GM12878 (cell line): ENCODE data around the gene UBP1. TPM values are rescaled to one million over a fixed set of nuclear protein-coding genes. Genes with fewer than 3 reads are reported as not detected.

Source experiments
- ATAC-seq: fragments of 200-7000 bp; cut with Tn5 transposase; 3 replicates; pipeline ENCODE4 v1.9.1; 2020; ENCODE audit warnings: mild to moderate bottlenecking, moderate library complexity
- BruUV-seq: library from RNA; stranded (reverse); fragments of 400-500 nt; replicated peaks from 2 replicates; lab custom pipeline; 2021; lab: Mats Ljungman, UMichigan
- CTCF ChIA-PET: fragments of 300-600 bp; sonication (Branson Sonifier 250); formaldehyde crosslinking; extraction: SDS; loops from one replicate; lab custom pipeline; 2021; ENCODE audit warnings: inconsistent platforms; lab: Yijun Ruan, JAX
- POLR2A ChIA-PET: fragments of 350-600 bp; formaldehyde crosslinking; extraction: SDS; loops from one replicate; lab custom pipeline; 2021; ENCODE audit warnings: inconsistent platforms; lab: Charles Lee
- RAD21 ChIA-PET: fragments of 300-600 bp; sonication (Branson Sonifier 250); formaldehyde crosslinking; loops from one replicate; lab custom pipeline; 2023; ENCODE audit warnings: antibody characterized with exemption; ENCODE audit not compliant: unreplicated experiment; lab: Charles Lee
- SMC1A ChIA-PET: fragments of 300-600 bp; sonication (Branson Sonifier 250); formaldehyde crosslinking; loops from one replicate; lab custom pipeline; 2023; ENCODE audit not compliant: unreplicated experiment, uncharacterized antibody; lab: Charles Lee
- DNase-seq: peaks from one replicate; pipeline ENCODE4 v3.0.0-alpha.2; 2011; ENCODE audit warnings: low read depth, low spot score
- FAIRE-seq: peaks from 3 replicates; lab custom pipeline; 2011; peaks lifted over from hg19 to GRCh38; lab: Jason Lieb, UNC
- H2AFZ ChIP-seq: 2 replicates; pipeline ENCODE4 v1.6.0; 2011; ENCODE audit warnings: low read depth, low read length, control low read depth; ENCODE audit not compliant: control insufficient read depth
- H3K27ac ChIP-seq: 2 replicates; pipeline ENCODE4 v1.5.1; 2011; ENCODE audit warnings: control low read depth; ENCODE audit not compliant: control insufficient read depth, insufficient read depth
- H3K27me3 ChIP-seq, 2 experiments: replicated peaks in 1 of 2; 2 replicates each; pipeline versions ENCODE4 v1.6.0 to v1.6.1; 2011; ENCODE audit warnings: low read length in 1 of 2; ENCODE audit not compliant: control insufficient read depth in 2 of 2, insufficient read depth in 2 of 2
- H3K36me3 ChIP-seq, 2 experiments: 2 replicates each; pipeline ENCODE4 v1.5.1; 2011; ENCODE audit warnings: low read length in 1 of 2; ENCODE audit not compliant: control insufficient read depth in 2 of 2, insufficient read depth in 2 of 2
- H3K4me1 ChIP-seq: 2 replicates; pipeline ENCODE4 v1.6.1; 2011; ENCODE audit warnings: mild to moderate bottlenecking, low read length, moderate library complexity, mixed read lengths; ENCODE audit not compliant: control insufficient read depth, insufficient read depth
- H3K4me2 ChIP-seq: 2 replicates; pipeline ENCODE4 v1.6.0; 2011; ENCODE audit warnings: control low read depth; ENCODE audit not compliant: control insufficient read depth, insufficient read depth
- H3K4me3 ChIP-seq: fragments of 200-600 bp; sonication (generic); 2 replicates; pipeline ENCODE4 v1.5.1; 2016
- H3K79me2 ChIP-seq: 2 replicates; pipeline ENCODE4 v1.6.0; 2011; ENCODE audit warnings: low read length; ENCODE audit not compliant: control insufficient read depth, insufficient read depth
- H3K9ac ChIP-seq: 2 replicates; pipeline ENCODE4 v1.8.0; 2011; ENCODE audit warnings: low read length, control low read depth, mixed read lengths; ENCODE audit not compliant: control insufficient read depth, insufficient read depth
- H3K9me3 ChIP-seq: replicated peaks from 3 replicates; pipeline ENCODE4 v1.5.1; 2011; ENCODE audit warnings: mild to moderate bottlenecking, low read length; ENCODE audit not compliant: control insufficient read depth, insufficient read depth
- H4K20me1 ChIP-seq: 2 replicates; pipeline ENCODE4 v1.6.0; 2011; ENCODE audit not compliant: control insufficient read depth, insufficient read depth
- BCL3 ChIP-seq: IDR thresholded peaks from 2 replicates; pipeline ENCODE4 v1.6.1; 2011; ENCODE audit warnings: borderline replicate concordance, low read depth, mild to moderate bottlenecking, moderate library complexity, low read length; ENCODE audit not compliant: insufficient read depth, poor library complexity, severe bottlenecking
- E2F4 ChIP-seq: IDR thresholded peaks from 2 replicates; pipeline ENCODE4 v1.6.1; 2012; ENCODE audit warnings: low read depth, low read length, improper control_type of control experiment
- HCFC1 ChIP-seq: fragments of 150-350 bp; IDR thresholded peaks from 2 replicates; pipeline ENCODE4 v1.6.1; 2014; ENCODE audit warnings: low read length
- JUND ChIP-seq: IDR thresholded peaks from 2 replicates; pipeline ENCODE4 v1.6.1; 2012; ENCODE audit warnings: low read depth, mild to moderate bottlenecking, low read length, improper control_type of control experiment, moderate library complexity
- KAT2A ChIP-seq: conservative IDR thresholded peaks from 2 replicates; pipeline ENCODE4 v1.6.1; 2011; ENCODE audit warnings: low read depth, low read length; ENCODE audit not compliant: control insufficient read depth
- PAX8 ChIP-seq: fragments of 450-650 bp; IDR thresholded peaks from 2 replicates; pipeline ENCODE4 v1.6.1; 2017; ENCODE audit warnings: mild to moderate bottlenecking, moderate library complexity
- RBBP5 ChIP-seq: fragments of 200-600 bp; sonication (generic); conservative IDR thresholded peaks from 2 replicates; pipeline ENCODE4 v1.6.1; 2016
- SMARCA5 ChIP-seq: fragments of 450-650 bp; IDR thresholded peaks from 2 replicates; pipeline ENCODE4 v1.6.1; 2017; ENCODE audit warnings: mild to moderate bottlenecking
- STAT3 ChIP-seq: IDR thresholded peaks from 2 replicates; pipeline ENCODE4 v1.6.1; 2011; ENCODE audit warnings: low read depth, low read length, improper control_type of control experiment
- YY1 ChIP-seq: IDR thresholded peaks from 2 replicates; pipeline ENCODE4 v1.6.1; 2011; ENCODE audit warnings: low read depth, mild to moderate bottlenecking, low read length
- ZBTB4 ChIP-seq: fragments of 450-650 bp; formaldehyde crosslinking; IDR thresholded peaks from 2 replicates; pipeline ENCODE4 v1.4.0; 2022; ENCODE audit warnings: mild to moderate bottlenecking, moderate library complexity
- ZNF384 ChIP-seq: IDR thresholded peaks from 2 replicates; pipeline ENCODE4 v1.6.1; 2012; ENCODE audit warnings: low read depth, mild to moderate bottlenecking, low read length, improper control_type of control experiment, borderline replicate concordance
- WGBS: methylation state at CpG from one replicate; pipeline ENCODE4 v1.1.6; 2016; ENCODE audit warnings: low lambda C conversion rate; ENCODE audit not compliant: insufficient replicate concordance, insufficient coverage; ENCODE audit errors: missing lambda C conversion rate; 5-methylcytosine and 5-hydroxymethylcytosine counted together
- in situ Hi-C: fragments of 300-500 bp; cut with MboI; formaldehyde crosslinking; loops from 9 replicates; pipeline ENCODE4 v1.14.3; 2018; ENCODE audit warnings: mixed read lengths
- intact Hi-C: fragments of 100-400 bp; cut with micrococcal nuclease; formaldehyde crosslinking; loops from one replicate; pipeline ENCODE4 v1.14.2; 2022; ENCODE audit not compliant: unreplicated experiment
- polyA plus RNA-seq, 11 experiments: library from polyadenylated mRNA; depleted of rRNA in 4 of 11; unstranded in 6 of 11; stranded (reverse) in 5 of 11; fragments of >200 nt; fragmentation: Nextera tagmentation in 4 of 11; fragmentation: Illumina TruSeq in 1 of 11; extraction: Ambion mirVana in 4 of 11; extraction: Trizol in 1 of 11; gene quantifications; 1 replicate in 1 of 11; 2 replicates in 10 of 11; pipeline versions ENCODE4 v1.2.1 to v1.2.3, GENCODE V29; 2011 to 2016; ENCODE audit warnings: inconsistent platforms in 2 of 11, missing spikeins in 2 of 11, low read depth in 1 of 11
- total RNA-seq, 4 experiments: library from RNA; depleted of rRNA in 3 of 4; stranded (reverse); fragments of >200 nt in 3 of 4; fragmentation: Illumina TruSeq in 1 of 4; extraction: Trizol in 1 of 4; gene quantifications; 2 replicates each; pipeline versions ENCODE4 v1.2.1 to v1.2.3, GENCODE V29; 2013 to 2021
- TF ChIP-seq, protein P1 (sequence below): IDR thresholded peaks from 2 replicates; pipeline ENCODE4 v1.6.1; 2012; ENCODE audit warnings: low read depth, low read length, improper control_type of control experiment
- TF ChIP-seq, protein P2 (sequence below): fragments of 450-650 bp; conservative IDR thresholded peaks from 2 replicates; pipeline ENCODE4 v1.6.1; 2017; ENCODE audit warnings: mild to moderate bottlenecking, moderate library complexity

Gene UBP1
- total and polyA plus RNA-seq, 10 of the 15 experiments (the other 5 are each of a cell fraction or from before 2014, with no cell fraction given) = 9.3 to 93.6 (median 52.4) TPM

- TF ChIP-seq PAX8 = no peak
- no peak for TF ChIP-seq ZNF384
- no peak for TF ChIP-seq E2F4
- TF ChIP-seq, protein P1, sequence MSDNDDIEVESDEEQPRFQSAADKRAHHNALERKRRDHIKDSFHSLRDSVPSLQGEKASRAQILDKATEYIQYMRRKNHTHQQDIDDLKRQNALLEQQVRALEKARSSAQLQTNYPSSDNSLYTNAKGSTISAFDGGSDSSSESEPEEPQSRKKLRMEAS = no peak
- TF ChIP-seq BCL3 = no peak
Observed at GRCh38 chr3:33402936-33403335, 37.3 kb downstream of the UBP1 start (continued).

GRCh38 chr3:33401781-33402180 lies 38.4 kb downstream of the UBP1 start:
- H3K27me3 ChIP-seq = no peaks in the 10 kb centered on the region
- no peaks in the 10 kb centered on the region for H3K9me3 ChIP-seq
- H3K79me2 ChIP-seq = no peaks in the 10 kb centered on the region
- H3K4me2 ChIP-seq = no peak overlapping the region
- no peak for TF ChIP-seq RBBP5
- TF ChIP-seq, protein P2, sequence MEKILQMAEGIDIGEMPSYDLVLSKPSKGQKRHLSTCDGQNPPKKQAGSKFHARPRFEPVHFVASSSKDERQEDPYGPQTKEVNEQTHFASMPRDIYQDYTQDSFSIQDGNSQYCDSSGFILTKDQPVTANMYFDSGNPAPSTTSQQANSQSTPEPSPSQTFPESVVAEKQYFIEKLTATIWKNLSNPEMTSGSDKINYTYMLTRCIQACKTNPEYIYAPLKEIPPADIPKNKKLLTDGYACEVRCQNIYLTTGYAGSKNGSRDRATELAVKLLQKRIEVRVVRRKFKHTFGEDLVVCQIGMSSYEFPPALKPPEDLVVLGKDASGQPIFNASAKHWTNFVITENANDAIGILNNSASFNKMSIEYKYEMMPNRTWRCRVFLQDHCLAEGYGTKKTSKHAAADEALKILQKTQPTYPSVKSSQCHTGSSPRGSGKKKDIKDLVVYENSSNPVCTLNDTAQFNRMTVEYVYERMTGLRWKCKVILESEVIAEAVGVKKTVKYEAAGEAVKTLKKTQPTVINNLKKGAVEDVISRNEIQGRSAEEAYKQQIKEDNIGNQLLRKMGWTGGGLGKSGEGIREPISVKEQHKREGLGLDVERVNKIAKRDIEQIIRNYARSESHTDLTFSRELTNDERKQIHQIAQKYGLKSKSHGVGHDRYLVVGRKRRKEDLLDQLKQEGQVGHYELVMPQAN = no peak
- no peak for TF ChIP-seq HCFC1
- TF ChIP-seq YY1 = no peak
- no peak for TF ChIP-seq JUND
- TF ChIP-seq KAT2A = no peak
- TF ChIP-seq ZBTB4 = no peak
- no peak for TF ChIP-seq STAT3
- TF ChIP-seq SMARCA5 = no peak
- intact Hi-C loops (no loop called here), in situ Hi-C loops (no loop called here)
- FAIRE-seq = no peak
- DNase-seq = no peak
- BruUV-seq = no TSS peak
- peaks cover 12 to 39% of the 10 kb centered on the region in 2 experiments for H3K36me3 ChIP-seq
- WGBS = 94% methylated on average over 2 of the region's 2 CpGs
- SMC1A ChIA-PET = interaction anchor here (1.0 to 1.5 kb wide), 5 partner anchors 11 to 37 kb away, joined by 3 to 5 read pairs (median 4); no protein-coding TSS in a partner anchor
- POLR2A ChIA-PET = interaction anchor here (0.9 kb wide), 1 partner anchor 30 kb away, joined by 3 read pairs; no protein-coding TSS in a partner anchor
- RAD21 ChIA-PET = interaction anchor here (0.9 kb wide), 1 partner anchor 34 kb away, joined by 3 read pairs; no protein-coding TSS in a partner anchor
- H3K4me1 ChIP-seq = no peaks in the 10 kb centered on the region
- no peak for ATAC-seq
- no peak overlapping the region for H3K4me3 ChIP-seq
- H3K9ac ChIP-seq = no peak overlapping the region
- no peak overlapping the region for H2AFZ ChIP-seq
- H3K27ac ChIP-seq = no peak overlapping the region
- H4K20me1 ChIP-seq = no peaks in the 10 kb centered on the region
- CTCF ChIA-PET = interaction anchor here (0.8 to 1.8 kb wide), 5 partner anchors 10 to 386 kb away, joined by 3 to 12 read pairs (median 3); no protein-coding TSS in a partner anchor
